Cerebellar nuclear complex (tissue), 1 donor: ENCODE data around the gene CSRP1.
"Not testable (repeated sequence)": the region's sequence is repeated elsewhere in the genome, so short reads cannot be mapped to it uniquely, and the experiment has no call there.

Source experiments
- DNase-seq, 2 experiments: peaks; one replicate each; lab custom pipeline; 2025; lab: John Stamatoyannopoulos, UW

CSRP1 gene

GRCh38 chr1:201478666-201479065 is 28.3 kb downstream of the CSRP1 start:
- not testable (repeated sequence) for DNase-seq

GRCh38 chr1:201476670-201477344 is 30.1 kb downstream of the CSRP1 start:
- DNase-seq = no peak

GRCh38 chr1:201475915-201476669 is 30.8 kb downstream of the CSRP1 start:
- DNase-seq = no peak

GRCh38 chr1:201475130-201475529 is 31.8 kb downstream of the CSRP1 start:
- DNase-seq = no peak

GRCh38 chr1:201473296-201473695 is 33.6 kb downstream of the CSRP1 start:
- DNase-seq = no peak

GRCh38 chr1:201472321-201472720 is 34.6 kb downstream of the CSRP1 start:
- not testable (repeated sequence) for DNase-seq

- DNase-seq = no peak
Measured at GRCh38 chr1:201471772-201472171, 35.2 kb downstream of the CSRP1 start.

GRCh38 chr1:201470581-201470980 is 36.3 kb downstream of the CSRP1 start:
- no peak for DNase-seq

GRCh38 chr1:201469645-201470074 is 37.3 kb downstream of the CSRP1 start:
- DNase-seq = no peak

GRCh38 chr1:201468844-201469644 is 37.9 kb downstream of the CSRP1 start, which contains the start of gene PHLDA3:
Gene PHLDA3 (minus strand): TSS chr1:201469188. CDS start chr1:201468786, 402 bp downstream.
- DNase-seq = no peak

- no peak for DNase-seq
Measured at GRCh38 chr1:201468501-201468843, 38.5 kb downstream of the CSRP1 start.

GRCh38 chr1:201466492-201466891 is 40.4 kb downstream of the CSRP1 start:
- DNase-seq = no peak

- DNase-seq = no peak
Measured at GRCh38 chr1:201465698-201466290, 41.1 kb downstream of the CSRP1 start.

- no peak for DNase-seq
Measured at GRCh38 chr1:201463071-201463552, 43.8 kb downstream of the CSRP1 start.

- DNase-seq = no peak
Measured at GRCh38 chr1:201461645-201462441, 45.1 kb downstream of the CSRP1 start.

- no peak for DNase-seq
Measured at GRCh38 chr1:201460814-201461644, 45.9 kb downstream of the CSRP1 start.

GRCh38 chr1:201459775-201460174 is 47.1 kb downstream of the CSRP1 start:
- no peak for DNase-seq

- DNase-seq = no peak
Measured at GRCh38 chr1:201459052-201459451, 47.9 kb downstream of the CSRP1 start.

- no peak for DNase-seq
Measured at GRCh38 chr1:201457508-201457960, 49.4 kb downstream of the CSRP1 start.
